Sigmoid colon (tissue), 4 donors: ENCODE data around the gene BEST1.

Experiments
- EP300 ChIP-seq, 4 donors: sonication (generic); formaldehyde crosslinking; IDR thresholded peaks; one replicate each; pipeline ENCODE4 v1.6.1; 2017; ENCODE audit warnings: antibody characterized with exemption in 4 of 4
- POLR2A ChIP-seq, 2 donors: fragments of 450-650 bp; IDR thresholded peaks; one replicate each; pipeline ENCODE4 v1.6.1; 2016; ENCODE audit warnings: antibody characterized with exemption in 2 of 2, mild to moderate bottlenecking in 2 of 2, moderate library complexity in 2 of 2
- POLR2AphosphoS5 ChIP-seq, 4 donors: sonication (generic); formaldehyde crosslinking; IDR thresholded peaks; one replicate each; pipeline ENCODE4 v1.6.1; 2017; ENCODE audit warnings: antibody characterized with exemption in 4 of 4
- TF ChIP-seq, protein P1 (sequence below), 4 experiments: fragments of 450-650 bp in 3 of 4; fragments of 200-600 bp in 1 of 4; IDR thresholded peaks; one replicate each; pipeline ENCODE4 v1.5.1; 2016 to 2019; ENCODE audit warnings: antibody characterized with exemption in 4 of 4, mild to moderate bottlenecking in 3 of 4, moderate library complexity in 2 of 4

DNA sequence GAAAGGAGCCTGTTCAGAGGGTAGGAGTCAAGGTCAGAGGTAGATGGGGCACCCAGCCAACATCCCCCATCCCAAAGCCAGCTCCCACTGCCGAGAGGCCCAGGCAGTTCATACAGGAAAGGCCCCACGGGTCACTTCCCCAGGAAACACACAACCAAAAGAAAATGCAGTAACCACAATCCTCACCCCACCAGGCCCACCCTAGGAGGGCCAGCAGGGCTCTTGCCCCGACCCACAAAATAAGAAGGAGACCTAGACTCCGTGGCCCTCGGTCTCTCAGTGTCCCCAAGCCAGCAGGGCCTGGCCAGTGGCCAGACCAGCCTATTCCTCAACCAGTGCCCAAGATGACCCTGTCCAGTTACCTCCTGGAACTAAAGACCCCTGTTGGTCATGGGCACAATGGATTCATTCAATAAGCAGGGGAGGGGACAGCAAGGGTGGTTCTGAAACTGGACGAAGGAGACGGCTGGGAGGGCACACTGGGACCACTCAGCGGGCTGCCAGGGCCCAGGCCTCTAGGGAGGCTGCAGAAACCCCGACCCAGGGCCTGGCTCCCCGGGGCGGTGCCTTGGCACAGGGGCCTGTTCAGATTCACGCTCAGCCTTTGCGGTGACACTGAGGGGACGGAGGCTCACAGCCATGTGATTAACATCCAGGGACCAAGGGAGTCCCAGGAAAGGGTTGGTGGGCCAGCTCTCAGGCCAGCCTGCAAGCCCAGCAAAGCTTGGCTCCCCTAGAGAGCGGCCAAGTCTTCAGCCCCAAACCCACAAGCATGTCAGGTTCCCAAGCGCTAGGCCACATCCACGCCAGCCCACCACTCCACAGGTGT lies 38.2 kb upstream of the BEST1 start:
- TF ChIP-seq POLR2A (IDR thresholded peaks at IDR 0.05) (no peak), EP300 (IDR thresholded peaks at IDR 0.05) (no peak), POLR2AphosphoS5 (IDR thresholded peaks at IDR 0.05) (no peak)
- TF ChIP-seq, protein P1, sequence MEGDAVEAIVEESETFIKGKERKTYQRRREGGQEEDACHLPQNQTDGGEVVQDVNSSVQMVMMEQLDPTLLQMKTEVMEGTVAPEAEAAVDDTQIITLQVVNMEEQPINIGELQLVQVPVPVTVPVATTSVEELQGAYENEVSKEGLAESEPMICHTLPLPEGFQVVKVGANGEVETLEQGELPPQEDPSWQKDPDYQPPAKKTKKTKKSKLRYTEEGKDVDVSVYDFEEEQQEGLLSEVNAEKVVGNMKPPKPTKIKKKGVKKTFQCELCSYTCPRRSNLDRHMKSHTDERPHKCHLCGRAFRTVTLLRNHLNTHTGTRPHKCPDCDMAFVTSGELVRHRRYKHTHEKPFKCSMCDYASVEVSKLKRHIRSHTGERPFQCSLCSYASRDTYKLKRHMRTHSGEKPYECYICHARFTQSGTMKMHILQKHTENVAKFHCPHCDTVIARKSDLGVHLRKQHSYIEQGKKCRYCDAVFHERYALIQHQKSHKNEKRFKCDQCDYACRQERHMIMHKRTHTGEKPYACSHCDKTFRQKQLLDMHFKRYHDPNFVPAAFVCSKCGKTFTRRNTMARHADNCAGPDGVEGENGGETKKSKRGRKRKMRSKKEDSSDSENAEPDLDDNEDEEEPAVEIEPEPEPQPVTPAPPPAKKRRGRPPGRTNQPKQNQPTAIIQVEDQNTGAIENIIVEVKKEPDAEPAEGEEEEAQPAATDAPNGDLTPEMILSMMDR (IDR thresholded peaks at IDR 0.05): no peak
